ENCODE data around the gene USP32. TPM values are rescaled to one million over a fixed set of nuclear protein-coding genes. Genes with fewer than 3 reads are reported as not detected.

The USP32 gene
- total RNA-seq, 4 donors from 2014 or later: 56.3 to 72.0 (median 60.9) TPM

DNA sequence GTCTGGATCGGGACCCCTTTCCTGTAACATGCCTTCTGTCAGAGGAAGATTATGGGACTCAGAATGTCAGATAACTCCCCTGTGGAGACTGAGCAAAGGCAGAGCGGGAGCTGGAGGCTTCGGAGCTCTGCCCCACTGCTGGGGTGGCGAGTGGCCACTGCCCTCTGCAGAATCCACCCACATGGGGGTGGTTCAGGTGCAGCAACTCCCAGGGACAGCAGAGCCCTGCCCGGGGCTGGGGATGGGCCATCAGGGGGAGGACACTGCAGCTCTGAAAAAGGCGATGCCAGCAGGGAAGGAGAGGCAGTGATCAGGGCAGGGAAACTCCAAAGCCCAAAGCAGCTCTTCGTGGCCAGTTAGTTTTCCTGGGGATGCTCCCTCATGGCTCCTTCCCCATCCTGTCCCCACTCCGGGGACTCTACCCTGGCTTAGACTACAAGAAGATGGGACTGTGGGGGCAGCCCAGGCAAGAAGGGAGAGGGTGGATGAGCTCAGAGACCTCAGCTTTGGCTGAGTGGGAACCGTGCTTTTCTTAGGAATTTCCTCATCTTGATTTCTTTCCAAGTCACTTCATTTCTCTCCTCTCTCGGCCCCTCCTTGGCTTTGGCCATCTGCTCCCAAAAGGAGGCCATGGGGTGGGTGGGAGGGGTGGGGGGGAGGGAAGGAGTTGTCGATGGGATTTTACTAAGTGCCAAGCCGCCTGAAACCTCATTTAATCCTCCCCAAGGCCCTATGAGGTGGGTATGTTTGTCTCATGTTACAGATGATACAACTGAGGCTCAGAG lies 238.1 kb downstream of the USP32 start:
- 55 to 59% methylated on average over 12 of the region's 12 CpGs for WGBS, 2 donors
- no peak overlapping the region for H3K4me3 ChIP-seq (ENCODE audit: low read depth, poor library complexity, severe bottlenecking)
- intact Hi-C loops (cut with DNase I; ENCODE audit: low total_unique reads): no loop called here
- TF ChIP-seq POLR2A (IDR thresholded peaks at IDR 0.05) (no peak), CTCF (IDR thresholded peaks at IDR 0.05) (no peak)
- DNase-seq (ENCODE audit: low spot score in 2 of 2): no peak

DNA sequence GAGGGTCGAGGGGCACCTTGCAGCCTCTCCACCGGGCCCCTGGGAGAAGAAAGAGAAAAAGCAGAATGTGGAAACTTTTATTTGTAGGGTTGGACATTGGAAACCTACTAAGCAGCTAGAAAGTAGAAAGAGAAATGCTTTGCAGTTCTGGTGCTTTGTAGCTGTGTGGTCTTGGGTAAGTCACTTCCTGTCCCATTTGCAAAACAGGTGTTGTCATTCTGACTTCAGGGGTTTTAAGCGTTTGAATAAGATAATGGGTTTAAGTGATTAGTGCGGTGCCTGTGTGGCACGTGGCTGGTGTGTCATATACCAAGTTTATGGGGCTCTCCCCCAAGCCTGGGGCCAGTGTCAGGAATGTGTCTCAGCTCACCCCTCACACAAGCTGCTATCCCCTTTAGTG lies 240.6 kb downstream of the USP32 start:
- 29 to 40% methylated on average over 5 of the region's 5 CpGs for whole genome bisulfite sequencing, 2 donors
- no peak for TF ChIP-seq CTCF (IDR thresholded peaks at IDR 0.05)
- TF ChIP-seq POLR2A (IDR thresholded peaks at IDR 0.05): no peak
- intact Hi-C loops (cut with DNase I; ENCODE audit: low total_unique reads): no loop called here
- no peak for DNase-seq (ENCODE audit: low spot score in 2 of 2)
- no peak overlapping the region for H3K4me3 ChIP-seq (ENCODE audit: low read depth, poor library complexity, severe bottlenecking)

DNA sequence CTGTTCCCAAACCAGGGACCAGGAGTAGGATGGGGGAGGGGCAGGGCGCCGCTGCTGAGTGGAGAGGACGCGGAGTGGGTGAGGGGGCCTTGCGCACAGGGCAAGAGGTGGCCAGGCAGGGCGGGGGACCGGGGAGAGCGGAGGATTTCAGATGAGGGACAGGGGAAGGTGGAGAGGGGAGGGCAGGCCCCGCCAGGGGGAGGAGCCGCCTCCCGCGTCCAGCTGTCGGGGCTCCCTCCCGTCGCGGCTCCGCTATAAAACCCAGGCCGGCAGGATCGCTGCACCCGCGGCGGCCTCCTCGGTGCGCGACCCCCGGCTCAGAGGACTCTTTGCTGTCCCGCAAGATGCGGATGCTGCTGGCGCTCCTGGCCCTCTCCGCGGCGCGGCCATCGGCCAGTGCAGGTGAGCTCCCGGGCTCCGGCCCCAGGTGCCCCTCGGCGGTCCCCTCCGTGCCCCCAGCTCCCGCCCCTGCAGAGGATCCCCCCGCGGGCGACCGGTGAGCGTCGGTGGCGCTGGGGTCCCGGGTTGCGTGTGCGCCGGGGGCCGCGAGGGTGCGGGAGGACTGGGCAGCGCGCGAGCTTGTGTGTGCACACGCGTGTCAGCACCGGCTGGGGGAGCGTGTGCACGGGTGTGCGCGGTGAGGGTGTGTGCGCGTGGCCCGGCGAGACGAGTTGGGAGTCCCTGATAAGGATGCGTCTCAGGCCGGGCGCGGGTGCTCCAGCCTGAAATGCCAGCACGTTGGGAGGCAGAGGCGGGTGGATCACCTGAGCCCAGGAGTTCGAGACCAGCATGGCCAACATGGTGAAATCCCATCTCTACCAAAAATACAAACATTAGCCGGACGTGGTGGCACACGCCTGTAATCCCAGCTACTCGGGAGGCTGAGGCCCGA lies 242.0 kb downstream of the USP32 start, which contains the start of gene CA4:
Gene CA4 (plus strand): TSS at position 283 of the 892 bp plus-strand sequence. CDS start 62 bp downstream, at position 345.
- no peak within 1 kb of the TSS for H3K4me3 ChIP-seq (ENCODE audit: low read depth, poor library complexity, severe bottlenecking)
- no peak for DNase-seq (ENCODE audit: low spot score in 2 of 2)
- intact Hi-C loops (cut with DNase I; ENCODE audit: low total_unique reads): no loop called here
- 3 to 6% methylated on average over 23 to 77 of the region's 81 CpGs for WGBS, 2 donors
- no peak for TF ChIP-seq CTCF (IDR thresholded peaks at IDR 0.05)
- no peak for TF ChIP-seq POLR2A (IDR thresholded peaks at IDR 0.05)

- no peak overlapping the region for H3K4me3 ChIP-seq (ENCODE audit: low read depth, poor library complexity, severe bottlenecking)
- TF ChIP-seq POLR2A (IDR thresholded peaks at IDR 0.05): no peak
- no peak for TF ChIP-seq CTCF (IDR thresholded peaks at IDR 0.05)
- intact Hi-C loops (cut with DNase I; ENCODE audit: low total_unique reads): no loop called here
- 58 to 79% methylated on average over 2 of the region's 2 CpGs for WGBS, 2 donors
- no peak for DNase-seq (ENCODE audit: low spot score in 2 of 2)
Observed at GRCh38 chr17:60148373-60148772, 243.6 kb downstream of the USP32 start.

- no peak overlapping the region for H3K4me3 ChIP-seq (ENCODE audit: low read depth, poor library complexity, severe bottlenecking)
- DNase-seq (ENCODE audit: low spot score in 2 of 2): no peak
- WGBS, 2 donors: 76 to 78% methylated on average over 8 of the region's 8 CpGs
- intact Hi-C loops (cut with DNase I; ENCODE audit: low total_unique reads): no loop called here
- TF ChIP-seq POLR2A (IDR thresholded peaks at IDR 0.05) (no peak), CTCF (IDR thresholded peaks at IDR 0.05) (no peak)
Observed at GRCh38 chr17:60147553-60148223, 244.2 kb downstream of the USP32 start.
